ENCODE data around the gene AFAP1.
"Not testable (repeated sequence)": the region's sequence is repeated elsewhere in the genome, so short reads cannot be mapped to it uniquely, and the experiment has no call there.

AFAP1 gene

DNA sequence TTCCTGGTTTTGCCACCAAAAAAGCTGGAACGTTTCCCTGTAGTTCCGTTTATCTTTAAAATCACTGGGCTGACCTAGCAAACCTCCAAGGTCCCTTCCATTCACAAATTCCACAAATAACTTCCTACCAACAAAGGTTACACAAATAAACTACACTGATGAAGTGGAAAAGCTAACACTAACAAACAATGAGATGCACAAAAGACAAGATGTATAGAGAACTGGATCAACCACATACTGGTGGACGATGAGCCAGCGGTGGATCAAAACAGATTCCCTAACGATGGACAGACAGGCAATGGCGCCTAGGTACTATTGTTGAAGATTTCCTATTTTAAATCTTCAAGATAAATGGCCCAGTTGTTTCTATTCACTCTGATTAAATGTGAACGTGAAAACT is 15.5 kb downstream of the AFAP1 start:
- H3K9ac ChIP-seq (ENCODE audit: insufficient read length, low read depth), result no peak overlapping the region
- no peaks in the 10 kb centered on the region for H3K27me3 ChIP-seq (ENCODE audit: insufficient read depth, insufficient read length)
- DNase-seq (ENCODE audit: low read depth, low spot score), result no peak
- H3K4me1 ChIP-seq (ENCODE audit: insufficient read depth, insufficient read length), result peaks cover 8% of the 10 kb centered on the region
- no peak overlapping the region for H3K4me3 ChIP-seq (ENCODE audit: insufficient read length, low read depth)
- peaks cover 12% of the 10 kb centered on the region for H3K36me3 ChIP-seq (ENCODE audit: insufficient read depth, insufficient read length, low read length)
- 0 out of 2 replicates have a peak, but pooled peaks cover 11% of the 10 kb centered on the region for H3K9me3 ChIP-seq (ENCODE audit: insufficient read depth, low read length)
- TF ChIP-seq SUZ12 (IDR thresholded peaks at IDR 0.05; ENCODE audit: extremely low read depth, insufficient read depth, insufficient read length) (no peak), ZNF274 (IDR thresholded peaks at IDR 0.05; ENCODE audit: low read depth, low read length) (no peak)

- Histone ChIP-seq H3K9me3 (ENCODE audit: insufficient read depth, low read length) (0 out of 2 replicates have a peak, but pooled peaks cover 11% of the 10 kb centered on the region), H3K4me3 (ENCODE audit: insufficient read length, low read depth) (no peak overlapping the region), H3K9ac (ENCODE audit: insufficient read length, low read depth) (no peak overlapping the region), H3K36me3 (ENCODE audit: insufficient read depth, insufficient read length, low read length) (peaks cover 9% of the 10 kb centered on the region), H3K4me1 (ENCODE audit: insufficient read depth, insufficient read length) (peaks cover 3% of the 10 kb centered on the region), H3K27me3 (ENCODE audit: insufficient read depth, insufficient read length) (no peaks in the 10 kb centered on the region)
- DNase-seq (ENCODE audit: low read depth, low spot score), result no peak
- TF ChIP-seq YY1 (IDR thresholded peaks at IDR 0.05; ENCODE audit: insufficient read depth, insufficient read length), result no peak
- no peak for TF ChIP-seq SUZ12 (IDR thresholded peaks at IDR 0.05; ENCODE audit: extremely low read depth, insufficient read depth, insufficient read length)
- no peak for TF ChIP-seq ZNF274 (IDR thresholded peaks at IDR 0.05; ENCODE audit: low read depth, low read length)
Observed at GRCh38 chr4:7922466-7922865, 17.2 kb downstream of the AFAP1 start.

DNA sequence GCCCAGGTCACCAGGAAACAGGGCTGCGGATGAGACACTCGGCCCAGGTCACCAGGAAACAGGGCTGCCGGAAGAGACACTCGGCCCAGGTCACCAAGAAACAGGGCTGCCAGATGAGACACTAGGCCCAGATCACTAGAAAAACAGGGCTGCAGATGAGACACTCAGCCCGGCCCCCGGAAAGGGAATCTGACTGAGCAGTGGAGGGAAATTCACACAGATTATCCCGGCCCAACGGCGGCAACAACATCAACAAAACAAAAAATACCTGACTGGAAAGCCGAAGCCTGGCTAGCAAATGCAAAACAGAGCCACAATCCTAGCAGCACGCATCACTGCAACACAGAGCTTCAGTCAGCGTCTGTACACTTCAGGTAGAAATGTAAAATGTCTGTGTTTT is 20.7 kb downstream of the AFAP1 start:
- no peak for DNase-seq (ENCODE audit: low read depth, low spot score)
- no peaks in the 10 kb centered on the region for H3K27me3 ChIP-seq (ENCODE audit: insufficient read depth, insufficient read length)
- H3K9ac ChIP-seq (ENCODE audit: insufficient read length, low read depth), result no peak overlapping the region

GRCh38 chr4:7918187-7918586 is 21.5 kb downstream of the AFAP1 start:
- H3K4me3 ChIP-seq (ENCODE audit: insufficient read length, low read depth); H3K9ac ChIP-seq (ENCODE audit: insufficient read length, low read depth): not testable (repeated sequence)

More for the DNA sequence above, 20.7 kb downstream of the AFAP1 start:
- Histone ChIP-seq H3K36me3 (ENCODE audit: insufficient read depth, insufficient read length, low read length) (peaks cover 3% of the 10 kb centered on the region), H3K4me1 (ENCODE audit: insufficient read depth, insufficient read length) (peaks cover 4% of the 10 kb centered on the region), H3K4me3 (ENCODE audit: insufficient read length, low read depth) (no peak overlapping the region), H3K9me3 (ENCODE audit: insufficient read depth, low read length) (no peaks in the 10 kb centered on the region)
- TF ChIP-seq ZNF274 (IDR thresholded peaks at IDR 0.05; ENCODE audit: low read depth, low read length) (no peak), SUZ12 (IDR thresholded peaks at IDR 0.05; ENCODE audit: extremely low read depth, insufficient read depth, insufficient read length) (no peak), YY1 (IDR thresholded peaks at IDR 0.05; ENCODE audit: insufficient read depth, insufficient read length) (no peak)

GRCh38 chr4:7917669-7918068 is 22.0 kb downstream of the AFAP1 start:
- no peak for TF ChIP-seq YY1 (IDR thresholded peaks at IDR 0.05; ENCODE audit: insufficient read depth, insufficient read length)
- TF ChIP-seq SUZ12 (IDR thresholded peaks at IDR 0.05; ENCODE audit: extremely low read depth, insufficient read depth, insufficient read length), result no peak
- TF ChIP-seq ZNF274 (IDR thresholded peaks at IDR 0.05; ENCODE audit: low read depth, low read length), result no peak
- Histone ChIP-seq H3K4me3 (ENCODE audit: insufficient read length, low read depth) (no peak overlapping the region), H3K9ac (ENCODE audit: insufficient read length, low read depth) (no peak overlapping the region), H3K36me3 (ENCODE audit: insufficient read depth, insufficient read length, low read length) (peaks cover 3% of the 10 kb centered on the region), H3K9me3 (ENCODE audit: insufficient read depth, low read length) (no peaks in the 10 kb centered on the region), H3K4me1 (ENCODE audit: insufficient read depth, insufficient read length) (peaks cover 4% of the 10 kb centered on the region), H3K27me3 (ENCODE audit: insufficient read depth, insufficient read length) (no peaks in the 10 kb centered on the region)
- DNase-seq (ENCODE audit: low read depth, low spot score), result no peak

More at GRCh38 chr4:7918187-7918586, 21.5 kb downstream of the AFAP1 start:
- H3K9me3 ChIP-seq (ENCODE audit: insufficient read depth, low read length); DNase-seq (ENCODE audit: low read depth, low spot score); H3K36me3 ChIP-seq (ENCODE audit: insufficient read depth, insufficient read length, low read length); H3K27me3 ChIP-seq (ENCODE audit: insufficient read depth, insufficient read length); H3K4me1 ChIP-seq (ENCODE audit: insufficient read depth, insufficient read length): not testable (repeated sequence)

DNA sequence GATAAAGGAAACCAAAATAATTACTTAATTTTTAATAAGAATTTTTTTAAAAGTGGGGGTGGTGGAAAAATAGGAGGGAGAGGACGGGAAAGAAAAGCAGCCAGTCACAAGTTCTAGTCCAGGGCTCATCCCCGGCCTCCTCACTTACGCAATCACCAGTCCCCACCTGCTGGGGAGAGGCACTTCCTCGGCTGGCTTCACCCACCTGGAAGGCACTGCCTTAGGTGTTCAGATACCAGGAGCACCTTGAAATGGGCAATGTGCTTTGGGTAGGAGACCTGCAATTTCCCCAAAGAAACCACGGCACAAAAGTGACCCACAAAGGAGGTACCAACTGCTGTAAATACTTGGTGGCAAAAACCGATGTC is 23.8 kb downstream of the AFAP1 start:
- no peak overlapping the region for H3K9ac ChIP-seq (ENCODE audit: insufficient read length, low read depth)
- TF ChIP-seq YY1 (IDR thresholded peaks at IDR 0.05; ENCODE audit: insufficient read depth, insufficient read length), result no peak
- no peak for TF ChIP-seq SUZ12 (IDR thresholded peaks at IDR 0.05; ENCODE audit: extremely low read depth, insufficient read depth, insufficient read length)
- no peak for TF ChIP-seq ZNF274 (IDR thresholded peaks at IDR 0.05; ENCODE audit: low read depth, low read length)
- H3K9me3 ChIP-seq (ENCODE audit: insufficient read depth, low read length), result no peaks in the 10 kb centered on the region
- DNase-seq (ENCODE audit: low read depth, low spot score), result no peak
- no peak overlapping the region for H3K4me3 ChIP-seq (ENCODE audit: insufficient read length, low read depth)
- no peaks in the 10 kb centered on the region for H3K27me3 ChIP-seq (ENCODE audit: insufficient read depth, insufficient read length)
- peaks cover 3% of the 10 kb centered on the region for H3K36me3 ChIP-seq (ENCODE audit: insufficient read depth, insufficient read length, low read length)
- peaks cover 4% of the 10 kb centered on the region for H3K4me1 ChIP-seq (ENCODE audit: insufficient read depth, insufficient read length)

DNA sequence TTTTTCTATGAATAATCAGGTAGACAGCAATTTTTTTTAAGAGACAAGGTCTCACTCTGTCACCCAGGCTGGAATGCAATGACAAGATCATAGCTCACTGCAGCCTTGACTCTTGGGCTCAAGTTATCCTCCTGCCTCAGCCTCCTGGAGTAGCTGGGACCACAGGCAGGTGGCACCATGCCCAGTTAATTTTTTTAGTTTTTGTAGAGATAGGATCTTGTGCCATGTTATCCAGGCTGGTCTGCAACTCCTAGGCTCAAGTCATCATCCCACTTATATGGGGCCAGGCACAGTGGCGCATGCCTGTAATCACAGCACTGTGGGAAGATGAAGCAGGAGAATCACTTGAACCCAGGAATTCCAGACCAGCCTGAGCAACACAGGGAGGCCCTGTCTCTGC is 26.8 kb downstream of the AFAP1 start:
- Histone ChIP-seq H3K27me3 (ENCODE audit: insufficient read depth, insufficient read length) (no peaks in the 10 kb centered on the region), H3K9me3 (ENCODE audit: insufficient read depth, low read length) (no peaks in the 10 kb centered on the region), H3K36me3 (ENCODE audit: insufficient read depth, insufficient read length, low read length) (peaks cover under 1% of the 10 kb centered on the region), H3K4me3 (ENCODE audit: insufficient read length, low read depth) (no peak overlapping the region), H3K9ac (ENCODE audit: insufficient read length, low read depth) (no peak overlapping the region), H3K4me1 (ENCODE audit: insufficient read depth, insufficient read length) (peaks cover 8% of the 10 kb centered on the region)
- no peak for DNase-seq (ENCODE audit: low read depth, low spot score)
- TF ChIP-seq SUZ12 (IDR thresholded peaks at IDR 0.05; ENCODE audit: extremely low read depth, insufficient read depth, insufficient read length), result no peak
- TF ChIP-seq ZNF274 (IDR thresholded peaks at IDR 0.05; ENCODE audit: low read depth, low read length), result no peak
- TF ChIP-seq YY1 (IDR thresholded peaks at IDR 0.05; ENCODE audit: insufficient read depth, insufficient read length), result no peak
